Panc1 (cell line): ENCODE results near the gene MAPKAPK3. TPM values are rescaled to one million over a fixed set of nuclear protein-coding genes. Genes with fewer than 3 reads are reported as not detected.

Experiments used
- ATAC-seq: fragments of 200-7000 bp; cut with Tn5 transposase; 2 replicates; pipeline ENCODE4 v1.9.1; 2020; ENCODE audit warnings: mild to moderate bottlenecking, moderate library complexity
- BruUV-seq: library from RNA; stranded (reverse); fragments of 400-500 nt; replicated peaks from 2 replicates; lab custom pipeline; 2021; lab: Mats Ljungman, UMichigan
- CTCF ChIA-PET: fragments of 300-600 bp; sonication (Branson Sonifier 250); formaldehyde crosslinking; loops from one replicate; lab custom pipeline; 2022; ENCODE audit warnings: antibody characterized with exemption; lab: Charles Lee
- POLR2A ChIA-PET: fragments of 300-600 bp; sonication (Branson Sonifier 250); formaldehyde crosslinking; loops from one replicate; lab custom pipeline; 2022; ENCODE audit warnings: antibody characterized with exemption; lab: Charles Lee
- DNase-seq: peaks from one replicate; pipeline ENCODE4 v3.0.0-alpha.2; 2010; ENCODE audit warnings: low read depth, low spot score
- H3K27ac ChIP-seq: 2 replicates; pipeline ENCODE4 v1.5.1; 2011; ENCODE audit warnings: mild to moderate bottlenecking, low read length, inconsistent platforms
- H3K27me3 ChIP-seq: fragments of 200-500 bp; sonication (Bioruptor generic); 2 replicates; pipeline ENCODE4 v1.6.0; 2014; ENCODE audit warnings: low read length, inconsistent platforms; ENCODE audit not compliant: control insufficient read depth, insufficient read depth
- H3K36me3 ChIP-seq: fragments of 200-500 bp; sonication (Bioruptor generic); 2 replicates; pipeline ENCODE4 v1.5.1; 2014; ENCODE audit warnings: inconsistent platforms, mild to moderate bottlenecking, low read length, moderate library complexity; ENCODE audit not compliant: control insufficient read depth, insufficient read depth
- H3K4me1 ChIP-seq: 2 replicates; pipeline ENCODE4 v1.5.1; 2011; ENCODE audit warnings: inconsistent platforms, mild to moderate bottlenecking, low read length, moderate library complexity; ENCODE audit not compliant: control insufficient read depth, insufficient read depth
- H3K4me3 ChIP-seq, 2 experiments: 2 replicates each; pipeline ENCODE4 v1.5.1; 2011 to 2012; ENCODE audit warnings: low read depth in 2 of 2, low read length in 2 of 2, mild to moderate bottlenecking in 2 of 2, inconsistent platforms in 1 of 2, moderate library complexity in 1 of 2
- H3K9me3 ChIP-seq: fragments of 200-500 bp; sonication (Bioruptor generic); 2 replicates; pipeline ENCODE4 v1.5.1; 2014; ENCODE audit warnings: low read depth, mild to moderate bottlenecking, inconsistent platforms, low read length, moderate library complexity; ENCODE audit not compliant: control insufficient read depth, insufficient read depth
- POLR2AphosphoS5 ChIP-seq: IDR thresholded peaks from 2 replicates; pipeline ENCODE4 v1.6.1; 2012; ENCODE audit warnings: mild to moderate bottlenecking, low read depth, low read length, moderate library complexity
- SIN3A ChIP-seq: IDR thresholded peaks from 2 replicates; pipeline ENCODE4 v1.6.1; 2012; ENCODE audit warnings: low read depth, mild to moderate bottlenecking, low read length, moderate library complexity, borderline replicate concordance; ENCODE audit not compliant: insufficient read depth
- TCF7L2 ChIP-seq: IDR thresholded peaks from 2 replicates; pipeline ENCODE4 v1.6.1; 2011; ENCODE audit warnings: mild to moderate bottlenecking, low read depth, low read length, inconsistent platforms
- in situ Hi-C: cut with HindIII; loops from 2 replicates; pipeline ENCODE4 v1.10.0; 2016; ENCODE audit warnings: low sequenced_read_pairs, low pct_unique_long_range_greater_than_20kb
- intact Hi-C: fragments of 100-400 bp; cut with micrococcal nuclease; formaldehyde crosslinking; loops from one replicate; pipeline ENCODE4 v1.10.0; 2022; ENCODE audit not compliant: unreplicated experiment
- total RNA-seq: library from RNA; stranded (reverse); gene quantifications from one replicate; pipeline ENCODE4 v1.2.1, GENCODE V29; 2021; ENCODE audit not compliant: unreplicated experiment
- TF ChIP-seq, protein P1 (sequence below), 2 experiments: IDR thresholded peaks; 2 replicates each; pipeline ENCODE4 v1.6.1; 2011 to 2012; ENCODE audit warnings: low read depth in 2 of 2, control low read depth in 1 of 2, low read length in 1 of 2, mild to moderate bottlenecking in 1 of 2, moderate library complexity in 1 of 2; ENCODE audit not compliant: insufficient read depth in 1 of 2
- TF ChIP-seq, protein P2 (sequence below): fragments of 450-650 bp; IDR thresholded peaks from 2 replicates; pipeline ENCODE4 v1.5.1; 2017; ENCODE audit warnings: mild to moderate bottlenecking

The MAPKAPK3 gene
- total RNA-seq, 1 experiment from 2014 or later = 14.8 TPM

DNA sequence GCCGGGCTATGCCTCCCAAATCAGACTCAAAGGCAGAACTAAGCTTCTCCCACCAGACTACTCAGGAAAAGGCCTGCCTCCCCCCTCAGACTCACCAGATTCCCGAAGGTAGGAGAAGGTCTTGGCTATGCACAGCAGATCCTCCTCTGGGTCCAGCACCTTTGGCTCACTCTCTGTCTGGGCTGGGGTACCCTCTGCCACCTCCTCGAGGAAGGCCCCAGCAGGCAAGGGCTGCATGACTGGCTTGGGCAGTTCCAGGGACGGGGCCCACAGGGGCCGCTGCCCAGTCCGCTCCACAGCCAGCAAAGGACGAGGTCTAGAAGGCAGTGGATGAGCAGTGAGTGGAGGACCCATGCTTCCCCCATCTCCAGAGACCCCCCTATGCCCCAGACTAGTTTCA lies 8.7 kb upstream of the MAPKAPK3 start:
- in situ Hi-C loops = no loop called here
- ATAC-seq = no peak
- Histone ChIP-seq H3K9me3 (no peaks in the 10 kb centered on the region), H3K27me3 (no peaks in the 10 kb centered on the region), H3K4me3 (no peak overlapping the region), H3K27ac (no peak overlapping the region), H3K4me1 (no peaks in the 10 kb centered on the region), H3K36me3 (no peaks in the 10 kb centered on the region)
- ChIA-PET POLR2A (no interaction called here), CTCF (no interaction called here)
- no TSS peak for BruUV-seq
- intact Hi-C loops = no loop called here
- TF ChIP-seq SIN3A (no peak), POLR2AphosphoS5 (no peak), TCF7L2 (no peak)
- TF ChIP-seq, protein P1, sequence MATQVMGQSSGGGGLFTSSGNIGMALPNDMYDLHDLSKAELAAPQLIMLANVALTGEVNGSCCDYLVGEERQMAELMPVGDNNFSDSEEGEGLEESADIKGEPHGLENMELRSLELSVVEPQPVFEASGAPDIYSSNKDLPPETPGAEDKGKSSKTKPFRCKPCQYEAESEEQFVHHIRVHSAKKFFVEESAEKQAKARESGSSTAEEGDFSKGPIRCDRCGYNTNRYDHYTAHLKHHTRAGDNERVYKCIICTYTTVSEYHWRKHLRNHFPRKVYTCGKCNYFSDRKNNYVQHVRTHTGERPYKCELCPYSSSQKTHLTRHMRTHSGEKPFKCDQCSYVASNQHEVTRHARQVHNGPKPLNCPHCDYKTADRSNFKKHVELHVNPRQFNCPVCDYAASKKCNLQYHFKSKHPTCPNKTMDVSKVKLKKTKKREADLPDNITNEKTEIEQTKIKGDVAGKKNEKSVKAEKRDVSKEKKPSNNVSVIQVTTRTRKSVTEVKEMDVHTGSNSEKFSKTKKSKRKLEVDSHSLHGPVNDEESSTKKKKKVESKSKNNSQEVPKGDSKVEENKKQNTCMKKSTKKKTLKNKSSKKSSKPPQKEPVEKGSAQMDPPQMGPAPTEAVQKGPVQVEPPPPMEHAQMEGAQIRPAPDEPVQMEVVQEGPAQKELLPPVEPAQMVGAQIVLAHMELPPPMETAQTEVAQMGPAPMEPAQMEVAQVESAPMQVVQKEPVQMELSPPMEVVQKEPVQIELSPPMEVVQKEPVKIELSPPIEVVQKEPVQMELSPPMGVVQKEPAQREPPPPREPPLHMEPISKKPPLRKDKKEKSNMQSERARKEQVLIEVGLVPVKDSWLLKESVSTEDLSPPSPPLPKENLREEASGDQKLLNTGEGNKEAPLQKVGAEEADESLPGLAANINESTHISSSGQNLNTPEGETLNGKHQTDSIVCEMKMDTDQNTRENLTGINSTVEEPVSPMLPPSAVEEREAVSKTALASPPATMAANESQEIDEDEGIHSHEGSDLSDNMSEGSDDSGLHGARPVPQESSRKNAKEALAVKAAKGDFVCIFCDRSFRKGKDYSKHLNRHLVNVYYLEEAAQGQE (IDR thresholded peaks at IDR 0.05; ENCODE audit: insufficient read depth in 1 of 2, low read depth in 2 of 2, low read length in 1 of 2) = no peak
- TF ChIP-seq, protein P2, sequence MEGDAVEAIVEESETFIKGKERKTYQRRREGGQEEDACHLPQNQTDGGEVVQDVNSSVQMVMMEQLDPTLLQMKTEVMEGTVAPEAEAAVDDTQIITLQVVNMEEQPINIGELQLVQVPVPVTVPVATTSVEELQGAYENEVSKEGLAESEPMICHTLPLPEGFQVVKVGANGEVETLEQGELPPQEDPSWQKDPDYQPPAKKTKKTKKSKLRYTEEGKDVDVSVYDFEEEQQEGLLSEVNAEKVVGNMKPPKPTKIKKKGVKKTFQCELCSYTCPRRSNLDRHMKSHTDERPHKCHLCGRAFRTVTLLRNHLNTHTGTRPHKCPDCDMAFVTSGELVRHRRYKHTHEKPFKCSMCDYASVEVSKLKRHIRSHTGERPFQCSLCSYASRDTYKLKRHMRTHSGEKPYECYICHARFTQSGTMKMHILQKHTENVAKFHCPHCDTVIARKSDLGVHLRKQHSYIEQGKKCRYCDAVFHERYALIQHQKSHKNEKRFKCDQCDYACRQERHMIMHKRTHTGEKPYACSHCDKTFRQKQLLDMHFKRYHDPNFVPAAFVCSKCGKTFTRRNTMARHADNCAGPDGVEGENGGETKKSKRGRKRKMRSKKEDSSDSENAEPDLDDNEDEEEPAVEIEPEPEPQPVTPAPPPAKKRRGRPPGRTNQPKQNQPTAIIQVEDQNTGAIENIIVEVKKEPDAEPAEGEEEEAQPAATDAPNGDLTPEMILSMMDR = no peak
- no peak for DNase-seq

DNA sequence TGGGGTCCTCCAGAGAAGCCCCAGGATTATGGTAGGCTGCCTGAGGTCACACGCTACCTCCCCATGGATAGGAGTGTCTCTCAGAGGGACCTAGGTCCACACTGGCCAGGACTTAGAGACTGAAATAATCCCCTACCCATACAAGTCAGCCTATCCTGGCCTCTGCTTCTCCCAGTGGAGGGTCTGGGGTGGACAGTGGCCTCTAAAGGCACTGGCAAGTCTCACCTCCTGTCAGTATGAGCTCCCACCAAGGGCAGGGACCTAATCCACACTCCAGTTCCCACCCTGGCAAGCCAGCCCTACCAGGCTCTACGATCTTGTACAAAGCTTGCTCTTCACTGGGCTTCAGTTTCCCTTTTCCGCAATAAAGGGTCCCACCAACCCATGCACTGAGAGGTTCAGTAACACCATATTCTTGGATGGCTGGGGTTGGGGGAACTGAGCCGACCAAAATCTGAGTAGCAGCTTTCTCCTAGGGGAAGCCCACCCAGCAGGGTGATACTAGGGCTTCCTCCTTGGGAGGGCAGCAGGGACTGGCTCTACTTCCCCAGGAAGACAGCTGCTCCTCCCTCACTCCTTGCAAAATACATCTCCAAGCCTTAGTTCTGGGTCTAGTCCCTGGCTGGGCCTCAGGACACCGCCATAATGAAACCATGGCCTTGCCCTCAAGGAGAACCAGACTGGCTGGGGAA lies 7.7 kb upstream of the MAPKAPK3 start:
- Histone ChIP-seq H3K4me3 (no peak overlapping the region), H3K9me3 (no peaks in the 10 kb centered on the region), H3K27ac (no peak overlapping the region), H3K4me1 (no peaks in the 10 kb centered on the region), H3K36me3 (no peaks in the 10 kb centered on the region), H3K27me3 (no peaks in the 10 kb centered on the region)
- in situ Hi-C loops = no loop called here
- TF ChIP-seq, protein P1 (IDR thresholded peaks at IDR 0.05; ENCODE audit: insufficient read depth in 1 of 2, low read depth in 2 of 2, low read length in 1 of 2) = no peak
- TF ChIP-seq POLR2AphosphoS5 = no peak
- no peak for TF ChIP-seq SIN3A
- TF ChIP-seq, protein P2 = no peak
- TF ChIP-seq TCF7L2 = no peak
- DNase-seq (no peak), ATAC-seq (no peak)
- no TSS peak for BruUV-seq
- CTCF ChIA-PET = interaction anchor here (0.5 kb wide), 1 partner anchor 54 kb away, joined by 3 read pairs; no protein-coding TSS in a partner anchor
- POLR2A ChIA-PET = no interaction called here
- intact Hi-C loops = no loop called here
